A549 (cell line): ENCODE measurements around the gene MAPKAP1. TPM values are rescaled to one million over a fixed set of nuclear protein-coding genes. Genes with fewer than 3 reads are reported as not detected.

Source experiments
- ATAC-seq, 2 experiments: fragments of 200-7000 bp in 1 of 2; fragments of >200 bp in 1 of 2; cut with Nextera tagmentation in 1 of 2; cut with Tn5 transposase in 1 of 2; 3 replicates each; pipeline versions ENCODE4 v1.8.0 to v1.9.1; 2018 to 2020; ENCODE audit warnings: mild to moderate bottlenecking in 1 of 2, moderate library complexity in 1 of 2
- CTCF ChIA-PET: fragments of 300-600 bp; sonication (Branson Sonifier 250); formaldehyde crosslinking; extraction: SDS; loops from one replicate; lab custom pipeline; 2021; ENCODE audit warnings: antibody characterized with exemption, inconsistent platforms; lab: Yijun Ruan, JAX
- POLR2A ChIA-PET: fragments of 350-600 bp; formaldehyde crosslinking; extraction: SDS; loops from one replicate; lab custom pipeline; 2021; ENCODE audit warnings: antibody characterized with exemption, inconsistent platforms; lab: Yijun Ruan, JAX
- DNase-seq, 2 experiments: peaks; one replicate each; pipeline versions ENCODE4 v3.0.0 to v3.0.0-alpha.2; 2011 to 2016; ENCODE audit warnings: low read depth in 1 of 2, low spot score in 1 of 2
- FAIRE-seq: peaks from 2 replicates; lab custom pipeline; 2011; peaks lifted over from hg19 to GRCh38; lab: Jason Lieb, UNC
- H3K27ac ChIP-seq, 2 experiments: fragments of >200 bp; sonication (Bioruptor Twin); formaldehyde crosslinking; 3 replicates each; pipeline ENCODE4 v1.5.1; 2016 to 2017
- H3K4me1 ChIP-seq: fragments of >200 bp; sonication (Bioruptor Twin); formaldehyde crosslinking; 3 replicates; pipeline ENCODE4 v1.6.1; 2016
- H3K4me2 ChIP-seq: fragments of >200 bp; sonication (Bioruptor Twin); formaldehyde crosslinking; 3 replicates; pipeline ENCODE4 v1.6.1; 2016
- H3K4me3 ChIP-seq: fragments of >200 bp; sonication (Bioruptor Twin); formaldehyde crosslinking; 3 replicates; pipeline ENCODE4 v1.5.1; 2016
- H3K9me3 ChIP-seq: fragments of >200 bp; sonication (Bioruptor Twin); formaldehyde crosslinking; 3 replicates; pipeline ENCODE4 v1.6.1; 2016
- CHD2 ChIP-seq: fragments of 150-350 bp; IDR thresholded peaks from 2 replicates; pipeline ENCODE4 v1.6.1; 2014; ENCODE audit warnings: low read length; ENCODE audit not compliant: partially characterized antibody
- EHF ChIP-seq: fragments of 250-450 bp; sonication (Bioruptor Pico); IDR thresholded peaks from 2 replicates; pipeline ENCODE4 v1.5.0; 2020; ENCODE audit warnings: mild to moderate bottlenecking
- HDAC2 ChIP-seq: fragments of 200-600 bp; sonication (generic); IDR thresholded peaks from 2 replicates; pipeline ENCODE4 v1.6.1; 2016
- HEYL ChIP-seq: fragments of 250-450 bp; sonication (Bioruptor Pico); IDR thresholded peaks from 2 replicates; pipeline ENCODE4 v1.8.0; 2021; ENCODE audit warnings: mild to moderate bottlenecking, moderate library complexity
- HOXA7 ChIP-seq: fragments of 250-450 bp; sonication (Bioruptor Pico); IDR thresholded peaks from 2 replicates; pipeline ENCODE4 v1.5.0; 2020; ENCODE audit warnings: mild to moderate bottlenecking, moderate library complexity
- KDM5A ChIP-seq: fragments of 200-600 bp; sonication (generic); IDR thresholded peaks from 2 replicates; pipeline ENCODE4 v1.6.1; 2016; ENCODE audit warnings: antibody characterized with exemption, mild to moderate bottlenecking
- NFE2L2 ChIP-seq: fragments of 150-350 bp; conservative IDR thresholded peaks from 2 replicates; pipeline ENCODE4 v1.6.1; 2014; ENCODE audit warnings: low read length
- RFX5 ChIP-seq: fragments of 450-650 bp; IDR thresholded peaks from 2 replicates; pipeline ENCODE4 v1.7.1; 2014; ENCODE audit warnings: antibody characterized with exemption, mild to moderate bottlenecking, moderate library complexity
- TP53 ChIP-seq: fragments of 250-450 bp; sonication (Bioruptor Pico); IDR thresholded peaks from 2 replicates; pipeline ENCODE4 v1.5.0; 2021; ENCODE audit warnings: mild to moderate bottlenecking, moderate library complexity
- ZFP36 ChIP-seq: fragments of 450-650 bp; IDR thresholded peaks from 2 replicates; pipeline ENCODE4 v1.6.1; 2014; ENCODE audit warnings: borderline replicate concordance; ENCODE audit not compliant: partially characterized antibody
- WGBS: methylation state at CpG from one replicate; pipeline ENCODE4 v1.1.6; 2017; ENCODE audit errors: missing lambda C conversion rate; 5-methylcytosine and 5-hydroxymethylcytosine counted together
- polyA plus RNA-seq, 4 experiments: library from polyadenylated mRNA; depleted of rRNA in 3 of 4; stranded (reverse); fragments of >200 nt; fragmentation: RNase III in 1 of 4; extraction: RNeasy Plus Mini Kit Qiagen cat#74134 plus additional on column Dnase treatment in 1 of 4; gene quantifications; 2 replicates in 3 of 4; 3 replicates in 1 of 4; pipeline ENCODE4 v1.2.3, GENCODE V29; 2011 to 2017
- TF ChIP-seq, protein P1 (sequence below): fragments of 200-600 bp; sonication (generic); IDR thresholded peaks from 2 replicates; pipeline ENCODE4 v1.6.1; 2016; ENCODE audit warnings: antibody characterized with exemption, mild to moderate bottlenecking, moderate library complexity
- TF ChIP-seq, protein P2 (sequence below): fragments of 150-350 bp; IDR thresholded peaks from 2 replicates; pipeline ENCODE4 v1.6.1; 2014; ENCODE audit warnings: low read depth, mild to moderate bottlenecking, low read length
- TF ChIP-seq, protein P3 (sequence below): IDR thresholded peaks from 2 replicates; pipeline ENCODE4 v1.6.1; 2012

MAPKAP1 gene
- polyA plus RNA-seq, 2 of the 4 experiments (the other 2 are of a cell fraction): 49.9 to 119 TPM

DNA sequence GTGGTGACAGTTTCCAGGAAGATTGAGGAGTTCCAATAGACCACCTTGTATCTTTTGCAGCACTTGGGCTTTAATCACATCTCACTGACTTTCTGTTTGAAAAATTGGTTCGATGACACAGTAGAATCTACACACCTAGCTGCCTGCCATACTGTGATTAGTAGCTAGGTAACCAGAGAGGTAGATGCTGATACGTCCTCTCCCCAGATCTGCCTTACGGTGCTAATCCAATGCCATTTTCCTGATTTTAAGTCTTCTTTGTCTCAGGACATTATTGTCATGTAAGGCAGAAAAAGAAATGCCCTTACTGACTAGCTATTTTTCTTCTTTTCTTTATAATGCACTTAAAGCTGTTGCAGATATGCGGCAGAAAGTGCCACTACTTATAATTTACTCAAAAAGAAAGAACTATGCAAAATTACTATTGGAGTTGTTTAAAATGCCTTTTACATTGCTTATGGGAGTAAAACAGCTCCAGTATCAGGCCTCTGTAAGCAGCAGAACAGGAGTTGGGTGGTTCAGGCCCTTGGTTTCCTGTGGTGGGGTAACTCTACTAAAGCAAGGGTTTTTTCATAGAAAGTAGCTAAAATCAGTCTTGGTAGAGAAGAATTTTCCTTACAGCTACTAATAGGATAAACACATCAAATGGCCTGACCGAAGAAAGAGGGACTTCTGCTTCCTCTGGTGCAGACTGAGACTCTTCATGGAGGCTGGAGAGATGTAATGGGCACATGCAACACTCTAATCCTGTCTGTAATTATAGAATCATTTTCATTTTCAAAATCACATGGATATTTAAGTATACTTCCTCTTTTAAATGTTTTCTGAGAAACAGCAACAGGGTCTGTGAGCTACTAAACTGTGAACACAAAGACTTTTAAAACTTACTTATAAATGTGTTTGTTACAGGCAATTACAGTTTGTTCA lies 177.2 kb downstream of the MAPKAP1 start:
- no peak overlapping the region for H3K4me2 ChIP-seq
- TF ChIP-seq ZFP36 (no peak), HDAC2 (no peak), CHD2 (no peak), KDM5A (no peak), RFX5 (no peak)
- TF ChIP-seq, protein P1, sequence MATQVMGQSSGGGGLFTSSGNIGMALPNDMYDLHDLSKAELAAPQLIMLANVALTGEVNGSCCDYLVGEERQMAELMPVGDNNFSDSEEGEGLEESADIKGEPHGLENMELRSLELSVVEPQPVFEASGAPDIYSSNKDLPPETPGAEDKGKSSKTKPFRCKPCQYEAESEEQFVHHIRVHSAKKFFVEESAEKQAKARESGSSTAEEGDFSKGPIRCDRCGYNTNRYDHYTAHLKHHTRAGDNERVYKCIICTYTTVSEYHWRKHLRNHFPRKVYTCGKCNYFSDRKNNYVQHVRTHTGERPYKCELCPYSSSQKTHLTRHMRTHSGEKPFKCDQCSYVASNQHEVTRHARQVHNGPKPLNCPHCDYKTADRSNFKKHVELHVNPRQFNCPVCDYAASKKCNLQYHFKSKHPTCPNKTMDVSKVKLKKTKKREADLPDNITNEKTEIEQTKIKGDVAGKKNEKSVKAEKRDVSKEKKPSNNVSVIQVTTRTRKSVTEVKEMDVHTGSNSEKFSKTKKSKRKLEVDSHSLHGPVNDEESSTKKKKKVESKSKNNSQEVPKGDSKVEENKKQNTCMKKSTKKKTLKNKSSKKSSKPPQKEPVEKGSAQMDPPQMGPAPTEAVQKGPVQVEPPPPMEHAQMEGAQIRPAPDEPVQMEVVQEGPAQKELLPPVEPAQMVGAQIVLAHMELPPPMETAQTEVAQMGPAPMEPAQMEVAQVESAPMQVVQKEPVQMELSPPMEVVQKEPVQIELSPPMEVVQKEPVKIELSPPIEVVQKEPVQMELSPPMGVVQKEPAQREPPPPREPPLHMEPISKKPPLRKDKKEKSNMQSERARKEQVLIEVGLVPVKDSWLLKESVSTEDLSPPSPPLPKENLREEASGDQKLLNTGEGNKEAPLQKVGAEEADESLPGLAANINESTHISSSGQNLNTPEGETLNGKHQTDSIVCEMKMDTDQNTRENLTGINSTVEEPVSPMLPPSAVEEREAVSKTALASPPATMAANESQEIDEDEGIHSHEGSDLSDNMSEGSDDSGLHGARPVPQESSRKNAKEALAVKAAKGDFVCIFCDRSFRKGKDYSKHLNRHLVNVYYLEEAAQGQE: no peak
- TF ChIP-seq, protein P2, sequence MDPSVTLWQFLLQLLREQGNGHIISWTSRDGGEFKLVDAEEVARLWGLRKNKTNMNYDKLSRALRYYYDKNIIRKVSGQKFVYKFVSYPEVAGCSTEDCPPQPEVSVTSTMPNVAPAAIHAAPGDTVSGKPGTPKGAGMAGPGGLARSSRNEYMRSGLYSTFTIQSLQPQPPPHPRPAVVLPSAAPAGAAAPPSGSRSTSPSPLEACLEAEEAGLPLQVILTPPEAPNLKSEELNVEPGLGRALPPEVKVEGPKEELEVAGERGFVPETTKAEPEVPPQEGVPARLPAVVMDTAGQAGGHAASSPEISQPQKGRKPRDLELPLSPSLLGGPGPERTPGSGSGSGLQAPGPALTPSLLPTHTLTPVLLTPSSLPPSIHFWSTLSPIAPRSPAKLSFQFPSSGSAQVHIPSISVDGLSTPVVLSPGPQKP: no peak
- H3K4me3 ChIP-seq: no peak overlapping the region
- CTCF ChIA-PET: interaction anchor here (0.6 to 1.4 kb wide), 4 partner anchors 18 to 1021 kb away, joined by 3 to 4 read pairs (median 3); no protein-coding TSS in a partner anchor
- no peaks in the 10 kb centered on the region for H3K9me3 ChIP-seq
- no peak for FAIRE-seq
- ATAC-seq: no peak
- POLR2A ChIA-PET: no interaction called here
- H3K27ac ChIP-seq: no peak overlapping the region
- WGBS: 93% methylated on average over 5 of the region's 5 CpGs
- H3K4me1 ChIP-seq: peaks cover 14% of the 10 kb centered on the region
- no peak for DNase-seq

DNA sequence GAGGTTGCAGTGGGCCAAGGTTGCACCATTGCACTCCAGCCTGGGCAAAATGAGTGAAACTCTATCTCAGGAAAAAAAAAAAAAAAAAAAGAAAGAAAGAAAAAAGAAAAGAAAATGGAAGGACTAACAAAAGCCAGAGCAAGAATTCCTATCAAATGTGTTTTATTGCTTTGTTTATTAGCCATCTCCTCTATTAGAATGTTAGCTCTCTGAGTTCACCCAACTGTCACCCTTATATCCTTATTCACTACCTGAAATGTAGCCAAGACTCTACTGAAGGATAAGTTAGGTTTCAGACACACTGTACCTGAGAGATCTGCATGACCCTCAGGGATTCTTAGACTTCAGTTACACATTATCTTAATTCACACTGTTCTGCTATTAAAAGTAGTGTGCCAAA lies 177.9 kb downstream of the MAPKAP1 start:
- ChIA-PET CTCF (interaction anchor here (0.6 to 1.2 kb wide), 4 partner anchors 19 to 1022 kb away, joined by 3 to 4 read pairs (median 3); no protein-coding TSS in a partner anchor), POLR2A (no interaction called here)
- Histone ChIP-seq H3K4me1 (peaks cover 14% of the 10 kb centered on the region), H3K27ac (no peak overlapping the region)
- TF ChIP-seq NFE2L2 (no peak), HEYL (CRISPR knock-in tag) (no peak), EHF (CRISPR knock-in tag) (no peak)
- TF ChIP-seq, protein P3, sequence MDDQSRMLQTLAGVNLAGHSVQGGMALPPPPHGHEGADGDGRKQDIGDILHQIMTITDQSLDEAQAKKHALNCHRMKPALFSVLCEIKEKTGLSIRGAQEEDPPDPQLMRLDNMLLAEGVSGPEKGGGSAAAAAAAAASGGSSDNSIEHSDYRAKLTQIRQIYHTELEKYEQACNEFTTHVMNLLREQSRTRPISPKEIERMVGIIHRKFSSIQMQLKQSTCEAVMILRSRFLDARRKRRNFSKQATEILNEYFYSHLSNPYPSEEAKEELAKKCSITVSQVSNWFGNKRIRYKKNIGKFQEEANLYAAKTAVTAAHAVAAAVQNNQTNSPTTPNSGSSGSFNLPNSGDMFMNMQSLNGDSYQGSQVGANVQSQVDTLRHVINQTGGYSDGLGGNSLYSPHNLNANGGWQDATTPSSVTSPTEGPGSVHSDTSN: no peak
- TF ChIP-seq, all 56 proteins: peak for 0
- Histone ChIP-seq H3K4me3 (no peak overlapping the region), H3K4me2 (no peak overlapping the region), H3K9me3 (no peaks in the 10 kb centered on the region)
- ATAC-seq (no peak), DNase-seq (no peak), FAIRE-seq (no peak)

DNA sequence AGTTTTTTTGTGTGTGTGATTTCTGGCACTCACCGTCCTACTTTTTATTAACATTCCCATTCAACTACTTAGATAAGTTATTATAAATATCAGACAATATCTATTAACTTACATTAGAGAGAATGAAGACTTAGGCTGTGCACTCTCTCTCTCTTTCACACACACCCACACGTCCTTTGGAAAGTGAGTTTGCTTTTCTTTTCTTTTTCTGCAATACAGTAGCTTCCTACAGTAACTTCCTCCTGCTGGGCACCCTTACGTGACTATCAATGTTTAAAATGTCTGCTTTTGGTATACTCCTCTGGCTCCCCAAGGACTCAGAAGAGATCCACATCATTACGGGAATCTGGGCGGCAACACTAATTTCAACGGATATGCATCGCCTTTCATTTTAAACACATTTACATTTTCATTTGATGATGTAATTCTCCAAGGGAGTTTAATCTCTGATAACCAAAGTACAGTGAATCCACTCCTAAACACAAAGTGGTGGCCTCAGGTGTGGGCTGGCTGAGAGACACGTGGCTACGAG lies 179.5 kb downstream of the MAPKAP1 start:
- H3K4me3 ChIP-seq: no peak overlapping the region
- no peak overlapping the region for H3K4me2 ChIP-seq
- peaks cover 11% of the 10 kb centered on the region for H3K4me1 ChIP-seq
- no peaks in the 10 kb centered on the region for H3K9me3 ChIP-seq
- WGBS: 92% methylated on average over 9 of the region's 9 CpGs
- no peak for DNase-seq
- no peak for ATAC-seq
- TF ChIP-seq TP53 (no peak), HOXA7 (CRISPR knock-in tag) (no peak)
- no peak for FAIRE-seq
- CTCF ChIA-PET: interaction anchor here (1.0 kb wide), 1 partner anchor 31 kb away, joined by 4 read pairs; no protein-coding TSS in a partner anchor
- POLR2A ChIA-PET: interaction anchor here (0.9 kb wide), 1 partner anchor 120 kb away, joined by 3 read pairs; no protein-coding TSS in a partner anchor
- H3K27ac ChIP-seq: no peak overlapping the region
